Kidney tubule cell (primary cell): ENCODE measurements around the gene KCNJ18.
"Not testable (repeated sequence)": the region's sequence is repeated elsewhere in the genome, so short reads cannot be mapped to it uniquely, and the experiment has no call there.

Source experiments
- DNase-seq: peaks from one replicate; pipeline ENCODE4 v3.0.0-alpha.2; 2018; ENCODE audit warnings: low spot score

KCNJ18 gene

GRCh38 chr17:21671437-21671836, 20.9 kb upstream of the KCNJ18 start:
- not testable (repeated sequence) for DNase-seq

GRCh38 chr17:21671871-21672270, 20.5 kb upstream of the KCNJ18 start:
- not testable (repeated sequence) for DNase-seq

- not testable (repeated sequence) for DNase-seq
Observed at GRCh38 chr17:21673451-21674241, 18.7 kb upstream of the KCNJ18 start.

- DNase-seq, result no peak
Observed at GRCh38 chr17:21674242-21674731, 18.0 kb upstream of the KCNJ18 start.

- not testable (repeated sequence) for DNase-seq
Observed at GRCh38 chr17:21674891-21675738, 17.2 kb upstream of the KCNJ18 start.

- DNase-seq, result not testable (repeated sequence)
Observed at GRCh38 chr17:21675739-21676130, 16.6 kb upstream of the KCNJ18 start.

GRCh38 chr17:21676281-21677111, 15.8 kb upstream of the KCNJ18 start:
- no peak for DNase-seq

GRCh38 chr17:21677126-21677910, 15.0 kb upstream of the KCNJ18 start:
- DNase-seq, result no peak

GRCh38 chr17:21677911-21678310, 14.4 kb upstream of the KCNJ18 start:
- DNase-seq, result no peak

GRCh38 chr17:21678393-21679081, 13.8 kb upstream of the KCNJ18 start:
- no peak for DNase-seq

GRCh38 chr17:21679256-21680146, 12.8 kb upstream of the KCNJ18 start:
- no peak for DNase-seq

- DNase-seq, result no peak
Observed at GRCh38 chr17:21680366-21680765, 12.0 kb upstream of the KCNJ18 start.

GRCh38 chr17:21680850-21681351, 11.4 kb upstream of the KCNJ18 start:
- not testable (repeated sequence) for DNase-seq

GRCh38 chr17:21681576-21681975, 10.7 kb upstream of the KCNJ18 start:
- not testable (repeated sequence) for DNase-seq

GRCh38 chr17:21682130-21682529, 10.2 kb upstream of the KCNJ18 start:
- not testable (repeated sequence) for DNase-seq

GRCh38 chr17:21683142-21683712, 9.1 kb upstream of the KCNJ18 start:
- DNase-seq, result not testable (repeated sequence)

GRCh38 chr17:21683897-21684296, 8.4 kb upstream of the KCNJ18 start:
- not testable (repeated sequence) for DNase-seq

GRCh38 chr17:21684384-21684783, 7.9 kb upstream of the KCNJ18 start:
- DNase-seq, result not testable (repeated sequence)
